Ascending aorta (tissue), 2 donors: ENCODE measurements around the gene PHLPP1. TPM values are rescaled to one million over a fixed set of nuclear protein-coding genes. Genes with fewer than 3 reads are reported as not detected.

ENCODE experiments used
- DNase-seq, 2 donors: peaks; one replicate each; pipeline ENCODE4 v3.0.0-alpha.2; 2019; ENCODE audit warnings: low spot score in 2 of 2
- H3K27ac ChIP-seq, 2 donors: fragments of 200-600 bp; sonication (generic); one replicate each; pipeline ENCODE4 v1.5.1; 2016 to 2017; ENCODE audit warnings: mild to moderate bottlenecking in 1 of 2
- H3K27me3 ChIP-seq: fragments of 200-600 bp; sonication (generic); one replicate; pipeline ENCODE4 v1.5.1; 2017
- H3K36me3 ChIP-seq, 2 donors: fragments of 200-600 bp; sonication (generic); one replicate each; pipeline ENCODE4 v1.5.1; 2016
- H3K4me1 ChIP-seq, 2 donors: fragments of 200-600 bp; sonication (generic); one replicate each; pipeline ENCODE4 v1.5.1; 2016 to 2017; ENCODE audit warnings: mild to moderate bottlenecking in 1 of 2
- H3K4me3 ChIP-seq, 2 donors: fragments of 200-600 bp; sonication (generic); one replicate each; pipeline ENCODE4 v1.5.1; 2016 to 2017; ENCODE audit warnings: mild to moderate bottlenecking in 1 of 2
- H3K9me3 ChIP-seq, 2 donors: fragments of 200-600 bp; sonication (generic); one replicate each; pipeline ENCODE4 v1.5.1; 2016
- intact Hi-C: fragments of 100-400 bp; cut with DNase I; formaldehyde crosslinking; loops from one replicate; pipeline ENCODE4 v1.15.1; 2023
- total RNA-seq: library from RNA; depleted of rRNA; stranded (reverse); fragments of >200 nt; gene quantifications from one replicate; pipeline ENCODE4 v1.1.0, GENCODE V29; 2016
- TF ChIP-seq, protein P1 (sequence below), 3 experiments: fragments of 200-600 bp in 2 of 3; fragments of 450-650 bp in 1 of 3; sonication (generic) in 2 of 3; IDR thresholded peaks; one replicate each; pipeline ENCODE4 v1.5.1; 2016 to 2019; ENCODE audit warnings: antibody characterized with exemption in 3 of 3, mild to moderate bottlenecking in 1 of 3, moderate library complexity in 1 of 3

Gene PHLPP1
- total RNA-seq, 1 donor from 2014 or later, result 9.8 TPM

DNA sequence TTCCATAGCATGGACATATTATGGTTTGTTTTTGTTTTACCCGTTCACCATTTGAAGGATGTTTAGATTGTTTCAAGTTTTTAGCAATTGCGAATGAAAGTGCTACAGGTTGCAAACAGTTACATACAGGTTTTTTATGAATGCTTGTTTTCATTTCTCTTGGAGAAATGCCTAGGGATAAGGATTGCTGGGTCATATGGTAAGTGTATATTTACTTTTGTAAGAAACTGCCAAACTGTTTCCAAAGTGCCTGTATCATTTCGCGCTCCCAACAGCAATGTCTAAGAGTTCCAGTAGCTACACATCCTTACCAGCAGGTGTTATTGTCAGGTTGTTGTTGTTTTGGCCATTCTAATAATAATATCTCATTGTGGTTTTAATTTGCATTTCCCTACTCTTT lies 251.7 kb downstream of the PHLPP1 start:
- TF ChIP-seq, protein P1, sequence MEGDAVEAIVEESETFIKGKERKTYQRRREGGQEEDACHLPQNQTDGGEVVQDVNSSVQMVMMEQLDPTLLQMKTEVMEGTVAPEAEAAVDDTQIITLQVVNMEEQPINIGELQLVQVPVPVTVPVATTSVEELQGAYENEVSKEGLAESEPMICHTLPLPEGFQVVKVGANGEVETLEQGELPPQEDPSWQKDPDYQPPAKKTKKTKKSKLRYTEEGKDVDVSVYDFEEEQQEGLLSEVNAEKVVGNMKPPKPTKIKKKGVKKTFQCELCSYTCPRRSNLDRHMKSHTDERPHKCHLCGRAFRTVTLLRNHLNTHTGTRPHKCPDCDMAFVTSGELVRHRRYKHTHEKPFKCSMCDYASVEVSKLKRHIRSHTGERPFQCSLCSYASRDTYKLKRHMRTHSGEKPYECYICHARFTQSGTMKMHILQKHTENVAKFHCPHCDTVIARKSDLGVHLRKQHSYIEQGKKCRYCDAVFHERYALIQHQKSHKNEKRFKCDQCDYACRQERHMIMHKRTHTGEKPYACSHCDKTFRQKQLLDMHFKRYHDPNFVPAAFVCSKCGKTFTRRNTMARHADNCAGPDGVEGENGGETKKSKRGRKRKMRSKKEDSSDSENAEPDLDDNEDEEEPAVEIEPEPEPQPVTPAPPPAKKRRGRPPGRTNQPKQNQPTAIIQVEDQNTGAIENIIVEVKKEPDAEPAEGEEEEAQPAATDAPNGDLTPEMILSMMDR (IDR thresholded peaks at IDR 0.05), result no peak
- H3K36me3 ChIP-seq, result peaks cover 6 to 10% of the 10 kb centered on the region in 2 donors
- intact Hi-C loops, result no loop called here
- H3K27me3 ChIP-seq, result no peaks in the 10 kb centered on the region
- DNase-seq, result no peak
- no peak overlapping the region for H3K27ac ChIP-seq
- no peak overlapping the region for H3K4me3 ChIP-seq
- H3K9me3 ChIP-seq, result no peaks in the 10 kb centered on the region
- H3K4me1 ChIP-seq, result no peaks in the 10 kb centered on the region

DNA sequence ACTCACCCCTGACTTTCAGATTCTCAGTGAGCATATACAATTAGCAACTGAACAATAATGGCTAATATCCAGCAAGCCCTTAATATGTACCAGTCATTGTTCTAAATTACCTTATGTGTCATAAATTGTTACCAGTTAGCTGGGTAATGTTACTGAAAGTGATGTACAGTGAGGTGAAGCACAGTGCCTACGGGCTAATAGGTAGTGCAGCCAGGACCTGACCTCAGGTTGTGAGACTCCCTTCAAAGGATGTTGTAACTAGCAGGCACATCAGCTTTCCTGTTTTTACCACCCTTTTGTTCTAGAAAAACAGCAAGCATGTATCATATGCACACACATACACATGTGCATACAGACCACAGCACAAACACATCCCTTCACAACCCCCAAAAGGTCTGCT lies 258.3 kb downstream of the PHLPP1 start:
- no peaks in the 10 kb centered on the region for H3K9me3 ChIP-seq
- TF ChIP-seq, protein P1 (IDR thresholded peaks at IDR 0.05), result no peak
- peaks cover 6 to 20% of the 10 kb centered on the region in 2 donors for H3K36me3 ChIP-seq
- no peak overlapping the region for H3K4me3 ChIP-seq
- no peaks in the 10 kb centered on the region for H3K4me1 ChIP-seq
- intact Hi-C loops, result no loop called here
- no peaks in the 10 kb centered on the region for H3K27me3 ChIP-seq
- no peak overlapping the region for H3K27ac ChIP-seq
- no peak for DNase-seq

DNA sequence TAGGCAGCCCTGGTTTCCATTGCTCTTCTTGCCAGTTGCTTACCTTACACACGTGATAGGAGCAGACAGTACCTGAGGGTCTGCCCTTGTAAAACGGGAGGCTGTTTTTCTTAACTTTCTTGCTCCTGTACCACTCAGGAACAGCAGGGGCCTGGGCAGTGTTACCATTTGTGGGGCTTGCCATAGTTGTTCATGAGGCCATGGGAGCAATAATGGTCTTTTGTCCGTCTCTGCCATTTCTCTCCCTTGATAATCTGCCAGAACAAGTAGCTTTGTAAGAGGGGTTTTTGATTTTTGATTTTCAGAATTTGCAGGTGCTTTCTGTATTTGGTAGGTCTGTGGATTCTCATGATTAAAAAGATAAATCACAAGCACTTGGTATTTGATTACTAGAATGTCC lies 259.0 kb downstream of the PHLPP1 start:
- Histone ChIP-seq H3K4me1 (no peaks in the 10 kb centered on the region), H3K36me3 (peaks cover 10 to 26% of the 10 kb centered on the region in 2 donors), H3K27me3 (no peaks in the 10 kb centered on the region), H3K4me3 (no peak overlapping the region), H3K27ac (no peak overlapping the region), H3K9me3 (no peaks in the 10 kb centered on the region)
- intact Hi-C loops, result no loop called here
- TF ChIP-seq, protein P1 (IDR thresholded peaks at IDR 0.05), result no peak
- DNase-seq, result no peak

DNA sequence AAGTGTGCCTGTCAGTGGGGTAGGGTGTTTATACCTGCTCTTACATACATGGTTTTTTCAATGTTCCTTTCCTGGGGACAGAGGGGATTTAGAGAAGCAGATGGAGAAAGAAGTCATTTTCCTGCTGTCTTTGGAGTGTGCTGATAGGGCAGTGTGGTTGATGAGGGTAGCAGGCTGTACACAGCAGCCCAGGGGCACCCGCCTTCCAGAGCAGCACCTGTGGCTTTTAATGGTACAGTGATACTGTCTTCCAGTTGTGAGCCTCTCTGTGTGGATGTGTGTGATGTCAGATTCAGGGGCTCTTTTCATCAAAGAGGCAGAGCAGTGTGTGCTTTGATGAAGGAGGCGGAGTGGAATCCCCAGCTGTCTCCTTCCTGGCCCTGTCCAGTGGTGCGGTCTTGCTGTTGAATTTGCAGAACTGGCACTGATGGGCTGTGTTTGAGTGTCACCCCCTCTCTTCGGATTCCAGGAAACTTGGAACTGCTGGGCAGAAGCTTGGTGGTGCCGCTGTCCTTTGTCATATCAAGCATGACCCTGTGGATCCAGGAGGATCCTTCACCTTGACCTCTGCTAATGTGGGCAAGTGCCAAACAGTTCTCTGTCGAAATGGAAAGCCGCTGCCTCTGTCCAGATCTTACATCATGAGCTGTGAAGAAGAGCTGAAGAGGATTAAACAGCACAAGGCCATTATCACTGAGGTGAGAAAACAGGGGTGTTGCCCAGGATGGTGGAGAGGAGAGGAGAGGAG lies 259.8 kb downstream of the PHLPP1 start:
- intact Hi-C loops, result no loop called here
- Histone ChIP-seq H3K27me3 (no peaks in the 10 kb centered on the region), H3K27ac (no peak overlapping the region), H3K4me3 (no peak overlapping the region), H3K36me3 (peaks cover 10 to 26% of the 10 kb centered on the region in 2 donors), H3K9me3 (no peaks in the 10 kb centered on the region), H3K4me1 (no peaks in the 10 kb centered on the region)
- TF ChIP-seq, protein P1 (IDR thresholded peaks at IDR 0.05), result no peak
- DNase-seq, result no peak

DNA sequence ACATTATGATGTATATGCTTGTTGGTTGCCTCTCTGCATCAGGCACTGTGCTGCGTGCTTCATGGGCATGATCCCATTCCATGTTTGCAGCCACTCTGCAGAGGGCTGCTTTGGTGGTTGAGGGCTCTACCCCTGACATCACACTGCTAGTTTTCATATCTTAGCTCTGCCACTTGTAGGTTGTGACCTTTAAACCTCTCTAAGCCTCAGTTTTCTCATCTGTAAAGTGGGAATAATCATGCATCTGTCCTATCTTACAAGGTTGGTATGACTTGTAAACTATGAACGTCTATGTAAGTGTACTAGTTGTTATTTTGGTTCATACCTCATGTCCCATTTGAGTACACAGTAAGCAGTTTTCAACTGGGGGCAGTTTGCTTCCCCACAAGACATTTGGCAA lies 260.4 kb downstream of the PHLPP1 start:
- no peak for DNase-seq
- H3K4me3 ChIP-seq, result no peak overlapping the region
- no peak overlapping the region for H3K27ac ChIP-seq
- intact Hi-C loops, result no loop called here
- H3K36me3 ChIP-seq, result peaks cover 10 to 26% of the 10 kb centered on the region in 2 donors
- no peaks in the 10 kb centered on the region for H3K27me3 ChIP-seq
- H3K9me3 ChIP-seq, result no peaks in the 10 kb centered on the region
- TF ChIP-seq, protein P1 (IDR thresholded peaks at IDR 0.05), result no peak
- no peaks in the 10 kb centered on the region for H3K4me1 ChIP-seq
